ENCODE measurements around the gene C4B.

DNA sequence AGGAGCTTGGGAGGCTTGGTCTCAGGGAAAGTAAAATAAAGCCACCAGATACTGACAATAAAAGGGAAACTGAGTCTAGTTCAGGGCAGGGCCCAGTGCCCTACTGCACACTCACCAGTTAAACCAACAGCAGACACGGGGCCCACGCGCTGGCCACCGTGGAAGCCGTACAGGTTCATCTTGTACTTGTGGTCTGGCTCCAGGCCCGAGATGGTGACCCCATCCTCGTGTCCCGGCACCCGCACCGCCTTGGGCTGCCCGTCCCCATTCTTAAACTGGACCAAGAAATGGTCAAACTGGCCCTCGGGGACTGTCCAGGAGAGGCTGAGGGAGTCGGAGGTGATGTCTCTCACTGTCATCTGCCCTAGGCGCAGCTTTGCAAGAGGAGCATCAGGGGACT is 50.1 kb downstream of the C4B start:
- TF ChIP-seq, protein P1, sequence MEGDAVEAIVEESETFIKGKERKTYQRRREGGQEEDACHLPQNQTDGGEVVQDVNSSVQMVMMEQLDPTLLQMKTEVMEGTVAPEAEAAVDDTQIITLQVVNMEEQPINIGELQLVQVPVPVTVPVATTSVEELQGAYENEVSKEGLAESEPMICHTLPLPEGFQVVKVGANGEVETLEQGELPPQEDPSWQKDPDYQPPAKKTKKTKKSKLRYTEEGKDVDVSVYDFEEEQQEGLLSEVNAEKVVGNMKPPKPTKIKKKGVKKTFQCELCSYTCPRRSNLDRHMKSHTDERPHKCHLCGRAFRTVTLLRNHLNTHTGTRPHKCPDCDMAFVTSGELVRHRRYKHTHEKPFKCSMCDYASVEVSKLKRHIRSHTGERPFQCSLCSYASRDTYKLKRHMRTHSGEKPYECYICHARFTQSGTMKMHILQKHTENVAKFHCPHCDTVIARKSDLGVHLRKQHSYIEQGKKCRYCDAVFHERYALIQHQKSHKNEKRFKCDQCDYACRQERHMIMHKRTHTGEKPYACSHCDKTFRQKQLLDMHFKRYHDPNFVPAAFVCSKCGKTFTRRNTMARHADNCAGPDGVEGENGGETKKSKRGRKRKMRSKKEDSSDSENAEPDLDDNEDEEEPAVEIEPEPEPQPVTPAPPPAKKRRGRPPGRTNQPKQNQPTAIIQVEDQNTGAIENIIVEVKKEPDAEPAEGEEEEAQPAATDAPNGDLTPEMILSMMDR (IDR thresholded peaks at IDR 0.05; ENCODE audit: insufficient read depth, low read depth, low read length), result no peak
- TF ChIP-seq EZH2 (IDR thresholded peaks at IDR 0.05; ENCODE audit: insufficient read depth, low read length), result no peak

Measured in astrocyte (in vitro differentiated cells and primary cell).